Measurements from ENCODE around the gene AUTS2.

DNA sequence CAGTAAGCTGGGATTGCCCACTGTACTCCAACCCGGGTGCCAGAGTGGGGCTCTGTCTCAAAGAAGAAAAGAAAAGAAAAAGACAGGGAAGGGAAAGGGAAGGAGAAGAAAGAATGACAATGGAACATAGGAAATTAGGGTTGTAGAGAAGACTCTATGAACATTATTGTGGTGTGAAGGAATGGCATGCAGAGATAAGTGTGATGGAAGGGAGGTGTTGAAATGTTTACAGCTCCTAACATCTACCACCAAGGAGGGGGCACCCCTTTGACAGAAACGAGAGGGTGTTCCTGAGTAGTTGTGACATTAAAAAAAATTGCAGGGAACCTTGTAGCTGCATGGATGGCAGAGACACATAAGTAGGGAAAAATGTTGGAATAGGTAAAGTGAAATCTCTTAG, 27.5 kb downstream of the AUTS2 start:
- TF ChIP-seq, protein P1, sequence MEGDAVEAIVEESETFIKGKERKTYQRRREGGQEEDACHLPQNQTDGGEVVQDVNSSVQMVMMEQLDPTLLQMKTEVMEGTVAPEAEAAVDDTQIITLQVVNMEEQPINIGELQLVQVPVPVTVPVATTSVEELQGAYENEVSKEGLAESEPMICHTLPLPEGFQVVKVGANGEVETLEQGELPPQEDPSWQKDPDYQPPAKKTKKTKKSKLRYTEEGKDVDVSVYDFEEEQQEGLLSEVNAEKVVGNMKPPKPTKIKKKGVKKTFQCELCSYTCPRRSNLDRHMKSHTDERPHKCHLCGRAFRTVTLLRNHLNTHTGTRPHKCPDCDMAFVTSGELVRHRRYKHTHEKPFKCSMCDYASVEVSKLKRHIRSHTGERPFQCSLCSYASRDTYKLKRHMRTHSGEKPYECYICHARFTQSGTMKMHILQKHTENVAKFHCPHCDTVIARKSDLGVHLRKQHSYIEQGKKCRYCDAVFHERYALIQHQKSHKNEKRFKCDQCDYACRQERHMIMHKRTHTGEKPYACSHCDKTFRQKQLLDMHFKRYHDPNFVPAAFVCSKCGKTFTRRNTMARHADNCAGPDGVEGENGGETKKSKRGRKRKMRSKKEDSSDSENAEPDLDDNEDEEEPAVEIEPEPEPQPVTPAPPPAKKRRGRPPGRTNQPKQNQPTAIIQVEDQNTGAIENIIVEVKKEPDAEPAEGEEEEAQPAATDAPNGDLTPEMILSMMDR (IDR thresholded peaks at IDR 0.05; ENCODE audit: insufficient read depth, low read length): no peak
- no peak for TF ChIP-seq POLR2AphosphoS5 (IDR thresholded peaks at IDR 0.05; ENCODE audit: low read depth)
- TF ChIP-seq GABPA (IDR thresholded peaks at IDR 0.05; ENCODE audit: low read depth): no peak
- TF ChIP-seq, protein P2, sequence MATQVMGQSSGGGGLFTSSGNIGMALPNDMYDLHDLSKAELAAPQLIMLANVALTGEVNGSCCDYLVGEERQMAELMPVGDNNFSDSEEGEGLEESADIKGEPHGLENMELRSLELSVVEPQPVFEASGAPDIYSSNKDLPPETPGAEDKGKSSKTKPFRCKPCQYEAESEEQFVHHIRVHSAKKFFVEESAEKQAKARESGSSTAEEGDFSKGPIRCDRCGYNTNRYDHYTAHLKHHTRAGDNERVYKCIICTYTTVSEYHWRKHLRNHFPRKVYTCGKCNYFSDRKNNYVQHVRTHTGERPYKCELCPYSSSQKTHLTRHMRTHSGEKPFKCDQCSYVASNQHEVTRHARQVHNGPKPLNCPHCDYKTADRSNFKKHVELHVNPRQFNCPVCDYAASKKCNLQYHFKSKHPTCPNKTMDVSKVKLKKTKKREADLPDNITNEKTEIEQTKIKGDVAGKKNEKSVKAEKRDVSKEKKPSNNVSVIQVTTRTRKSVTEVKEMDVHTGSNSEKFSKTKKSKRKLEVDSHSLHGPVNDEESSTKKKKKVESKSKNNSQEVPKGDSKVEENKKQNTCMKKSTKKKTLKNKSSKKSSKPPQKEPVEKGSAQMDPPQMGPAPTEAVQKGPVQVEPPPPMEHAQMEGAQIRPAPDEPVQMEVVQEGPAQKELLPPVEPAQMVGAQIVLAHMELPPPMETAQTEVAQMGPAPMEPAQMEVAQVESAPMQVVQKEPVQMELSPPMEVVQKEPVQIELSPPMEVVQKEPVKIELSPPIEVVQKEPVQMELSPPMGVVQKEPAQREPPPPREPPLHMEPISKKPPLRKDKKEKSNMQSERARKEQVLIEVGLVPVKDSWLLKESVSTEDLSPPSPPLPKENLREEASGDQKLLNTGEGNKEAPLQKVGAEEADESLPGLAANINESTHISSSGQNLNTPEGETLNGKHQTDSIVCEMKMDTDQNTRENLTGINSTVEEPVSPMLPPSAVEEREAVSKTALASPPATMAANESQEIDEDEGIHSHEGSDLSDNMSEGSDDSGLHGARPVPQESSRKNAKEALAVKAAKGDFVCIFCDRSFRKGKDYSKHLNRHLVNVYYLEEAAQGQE (IDR thresholded peaks at IDR 0.05; ENCODE audit: insufficient replicate concordance, low read depth): no peak

All from HL-60 (cell line).